ENCODE data around the gene KLK1.

DNA sequence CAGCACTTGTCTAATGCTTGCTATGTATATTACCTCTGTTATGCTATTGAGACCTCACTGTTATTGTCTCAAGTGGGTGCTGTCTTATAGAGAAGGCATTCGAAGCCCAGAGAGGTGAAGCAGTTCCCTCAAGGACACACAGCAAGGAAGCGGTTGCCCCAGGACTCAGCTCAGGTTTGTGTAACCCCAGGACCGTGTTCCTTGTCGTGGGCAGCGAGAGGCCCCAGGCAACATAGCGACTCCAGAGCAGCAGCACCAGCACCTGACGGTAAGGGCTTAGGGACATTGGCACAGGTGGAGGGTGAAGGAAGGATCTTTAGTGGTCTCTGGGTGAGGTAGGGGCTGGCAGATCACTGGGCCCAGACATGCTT lies 7.4 kb upstream of the KLK1 start:
- TF ChIP-seq, protein P1, sequence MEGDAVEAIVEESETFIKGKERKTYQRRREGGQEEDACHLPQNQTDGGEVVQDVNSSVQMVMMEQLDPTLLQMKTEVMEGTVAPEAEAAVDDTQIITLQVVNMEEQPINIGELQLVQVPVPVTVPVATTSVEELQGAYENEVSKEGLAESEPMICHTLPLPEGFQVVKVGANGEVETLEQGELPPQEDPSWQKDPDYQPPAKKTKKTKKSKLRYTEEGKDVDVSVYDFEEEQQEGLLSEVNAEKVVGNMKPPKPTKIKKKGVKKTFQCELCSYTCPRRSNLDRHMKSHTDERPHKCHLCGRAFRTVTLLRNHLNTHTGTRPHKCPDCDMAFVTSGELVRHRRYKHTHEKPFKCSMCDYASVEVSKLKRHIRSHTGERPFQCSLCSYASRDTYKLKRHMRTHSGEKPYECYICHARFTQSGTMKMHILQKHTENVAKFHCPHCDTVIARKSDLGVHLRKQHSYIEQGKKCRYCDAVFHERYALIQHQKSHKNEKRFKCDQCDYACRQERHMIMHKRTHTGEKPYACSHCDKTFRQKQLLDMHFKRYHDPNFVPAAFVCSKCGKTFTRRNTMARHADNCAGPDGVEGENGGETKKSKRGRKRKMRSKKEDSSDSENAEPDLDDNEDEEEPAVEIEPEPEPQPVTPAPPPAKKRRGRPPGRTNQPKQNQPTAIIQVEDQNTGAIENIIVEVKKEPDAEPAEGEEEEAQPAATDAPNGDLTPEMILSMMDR (IDR thresholded peaks at IDR 0.05; ENCODE audit: low read depth, low read length): no peak
- no peak for TF ChIP-seq EZH2phosphoT487 (IDR thresholded peaks at IDR 0.05; ENCODE audit: low read depth)
